Measurements from ENCODE around the gene KRTAP4-3.
"Not testable (repeated sequence)": the region's sequence is repeated elsewhere in the genome, so short reads cannot be mapped to it uniquely, and the experiment has no call there.

KRTAP4-3 gene

DNA sequence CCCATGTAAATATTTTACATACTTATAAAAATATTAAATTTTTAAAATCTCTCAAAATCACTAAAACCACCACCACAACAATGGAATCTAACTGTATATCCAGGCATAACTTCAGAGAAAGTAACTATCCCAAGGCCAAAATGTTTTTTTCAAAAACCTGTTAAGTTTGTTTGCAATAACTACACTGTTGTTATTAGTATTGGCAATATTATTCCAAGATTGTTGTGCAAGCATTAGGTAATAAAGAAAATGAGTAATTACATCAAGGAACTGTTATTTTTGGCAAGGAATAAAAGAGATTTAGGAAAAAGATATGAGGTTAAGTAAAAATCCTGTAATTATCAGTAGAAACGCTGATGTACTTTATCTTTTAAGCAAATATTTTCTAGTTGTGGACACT is 40.6 kb downstream of the KRTAP4-3 start:
- Histone ChIP-seq H3K9ac (ENCODE audit: low read depth, low read length) (no peak overlapping the region), H3K4me3 (ENCODE audit: low read depth, low read length) (no peak overlapping the region), H3K9me3 (ENCODE audit: control insufficient read depth, insufficient read depth, low read length) (no peaks in the 10 kb centered on the region), H3K4me1 (ENCODE audit: control insufficient read depth, insufficient read depth, low read length) (no peaks in the 10 kb centered on the region), H3K36me3 (ENCODE audit: control insufficient read depth, insufficient read depth, low read length) (no peaks in the 10 kb centered on the region), H3K27me3 (ENCODE audit: control insufficient read depth, insufficient read depth, low read length) (no peaks in the 10 kb centered on the region)

DNA sequence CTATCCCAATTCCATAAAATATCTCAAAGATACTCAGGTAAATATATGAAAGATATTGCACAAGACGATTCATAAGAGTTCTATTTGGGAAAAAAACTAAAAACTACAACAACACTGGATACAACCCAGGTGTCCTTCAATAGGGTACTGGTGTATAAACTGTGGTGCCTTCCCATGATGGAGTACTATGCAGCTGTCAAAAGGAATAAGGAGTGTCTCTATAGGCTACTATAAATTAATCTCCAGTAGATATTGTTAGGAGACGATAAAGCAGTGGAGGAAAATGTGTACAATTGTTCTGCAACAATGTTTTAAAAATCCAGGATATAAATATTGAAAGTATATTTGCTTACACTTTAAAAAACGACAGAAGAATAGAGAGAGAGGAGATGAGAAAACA is 41.6 kb downstream of the KRTAP4-3 start:
- H3K27me3 ChIP-seq (ENCODE audit: control insufficient read depth, insufficient read depth, low read length): no peaks in the 10 kb centered on the region
- H3K9me3 ChIP-seq (ENCODE audit: control insufficient read depth, insufficient read depth, low read length): no peaks in the 10 kb centered on the region
- no peaks in the 10 kb centered on the region for H3K36me3 ChIP-seq (ENCODE audit: control insufficient read depth, insufficient read depth, low read length)
- no peak overlapping the region for H3K9ac ChIP-seq (ENCODE audit: low read depth, low read length)
- no peak overlapping the region for H3K4me3 ChIP-seq (ENCODE audit: low read depth, low read length)
- H3K4me1 ChIP-seq (ENCODE audit: control insufficient read depth, insufficient read depth, low read length): no peaks in the 10 kb centered on the region

- H3K4me3 ChIP-seq (ENCODE audit: low read depth, low read length): no peak overlapping the region
- no peaks in the 10 kb centered on the region for H3K9me3 ChIP-seq (ENCODE audit: control insufficient read depth, insufficient read depth, low read length)
- H3K9ac ChIP-seq (ENCODE audit: low read depth, low read length): no peak overlapping the region
- H3K27me3 ChIP-seq (ENCODE audit: control insufficient read depth, insufficient read depth, low read length): no peaks in the 10 kb centered on the region
- no peaks in the 10 kb centered on the region for H3K36me3 ChIP-seq (ENCODE audit: control insufficient read depth, insufficient read depth, low read length)
- H3K4me1 ChIP-seq (ENCODE audit: control insufficient read depth, insufficient read depth, low read length): no peaks in the 10 kb centered on the region
These were observed 43.0 kb downstream of the KRTAP4-3 start for GRCh38 chr17:41125064-41125463.

GRCh38 chr17:41123991-41124371 is 44.0 kb downstream of the KRTAP4-3 start, which contains the start of gene KRTAP4-12:
KRTAP4-12 (minus strand) TSS chr17:41124182; CDS start chr17:41124122, 60 bp downstream.
- H3K9me3 ChIP-seq (ENCODE audit: control insufficient read depth, insufficient read depth, low read length); H3K4me1 ChIP-seq (ENCODE audit: control insufficient read depth, insufficient read depth, low read length); H3K36me3 ChIP-seq (ENCODE audit: control insufficient read depth, insufficient read depth, low read length); H3K27me3 ChIP-seq (ENCODE audit: control insufficient read depth, insufficient read depth, low read length); H3K9ac ChIP-seq (ENCODE audit: low read depth, low read length); H3K4me3 ChIP-seq (ENCODE audit: low read depth, low read length): not testable (repeated sequence)

DNA sequence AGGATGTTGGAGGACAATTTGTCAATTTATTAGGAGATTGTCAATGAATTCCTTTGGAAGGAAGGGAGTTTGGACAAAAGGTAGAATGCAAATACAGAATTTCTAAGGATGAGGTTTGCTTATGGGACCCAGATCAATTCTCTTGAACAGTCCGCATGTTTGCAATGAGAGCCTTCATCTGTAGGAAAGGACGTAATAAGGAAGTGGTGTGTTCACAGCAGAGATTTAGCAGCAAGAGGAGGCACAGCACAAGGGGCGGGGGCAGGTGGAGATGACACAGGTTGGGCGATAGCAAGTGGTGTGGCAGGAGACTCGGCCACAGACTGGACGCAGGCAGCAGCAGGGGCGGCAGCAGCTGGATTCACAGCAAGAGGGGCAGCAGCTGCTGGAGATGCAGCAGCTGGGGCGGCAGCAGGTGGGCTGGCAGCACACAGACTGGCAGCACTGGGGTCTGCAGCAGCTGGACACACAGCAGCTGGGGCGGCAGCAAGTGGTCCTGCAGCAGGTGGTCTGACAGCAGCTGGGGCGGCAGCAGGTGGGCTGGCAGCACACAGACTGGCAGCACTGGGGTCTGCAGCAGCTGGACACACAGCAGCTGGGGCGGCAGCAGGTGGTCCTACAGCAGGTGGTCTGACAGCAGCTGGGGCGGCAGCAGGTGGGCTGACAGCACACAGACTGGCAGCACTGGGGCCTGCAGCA is 44.6 kb downstream of the KRTAP4-3 start:
- not testable (repeated sequence) for H3K4me3 ChIP-seq (ENCODE audit: low read depth, low read length); H3K27me3 ChIP-seq (ENCODE audit: control insufficient read depth, insufficient read depth, low read length); H3K9me3 ChIP-seq (ENCODE audit: control insufficient read depth, insufficient read depth, low read length); H3K36me3 ChIP-seq (ENCODE audit: control insufficient read depth, insufficient read depth, low read length); H3K9ac ChIP-seq (ENCODE audit: low read depth, low read length); H3K4me1 ChIP-seq (ENCODE audit: control insufficient read depth, insufficient read depth, low read length)

- Histone ChIP-seq H3K4me3 (ENCODE audit: low read depth, low read length) (no peak overlapping the region), H3K9ac (ENCODE audit: low read depth, low read length) (no peak overlapping the region), H3K9me3 (ENCODE audit: control insufficient read depth, insufficient read depth, low read length) (no peaks in the 10 kb centered on the region), H3K4me1 (ENCODE audit: control insufficient read depth, insufficient read depth, low read length) (no peaks in the 10 kb centered on the region), H3K36me3 (ENCODE audit: control insufficient read depth, insufficient read depth, low read length) (no peaks in the 10 kb centered on the region), H3K27me3 (ENCODE audit: control insufficient read depth, insufficient read depth, low read length) (no peaks in the 10 kb centered on the region)
These were observed 46.3 kb downstream of the KRTAP4-3 start for GRCh38 chr17:41121742-41122141.

DNA sequence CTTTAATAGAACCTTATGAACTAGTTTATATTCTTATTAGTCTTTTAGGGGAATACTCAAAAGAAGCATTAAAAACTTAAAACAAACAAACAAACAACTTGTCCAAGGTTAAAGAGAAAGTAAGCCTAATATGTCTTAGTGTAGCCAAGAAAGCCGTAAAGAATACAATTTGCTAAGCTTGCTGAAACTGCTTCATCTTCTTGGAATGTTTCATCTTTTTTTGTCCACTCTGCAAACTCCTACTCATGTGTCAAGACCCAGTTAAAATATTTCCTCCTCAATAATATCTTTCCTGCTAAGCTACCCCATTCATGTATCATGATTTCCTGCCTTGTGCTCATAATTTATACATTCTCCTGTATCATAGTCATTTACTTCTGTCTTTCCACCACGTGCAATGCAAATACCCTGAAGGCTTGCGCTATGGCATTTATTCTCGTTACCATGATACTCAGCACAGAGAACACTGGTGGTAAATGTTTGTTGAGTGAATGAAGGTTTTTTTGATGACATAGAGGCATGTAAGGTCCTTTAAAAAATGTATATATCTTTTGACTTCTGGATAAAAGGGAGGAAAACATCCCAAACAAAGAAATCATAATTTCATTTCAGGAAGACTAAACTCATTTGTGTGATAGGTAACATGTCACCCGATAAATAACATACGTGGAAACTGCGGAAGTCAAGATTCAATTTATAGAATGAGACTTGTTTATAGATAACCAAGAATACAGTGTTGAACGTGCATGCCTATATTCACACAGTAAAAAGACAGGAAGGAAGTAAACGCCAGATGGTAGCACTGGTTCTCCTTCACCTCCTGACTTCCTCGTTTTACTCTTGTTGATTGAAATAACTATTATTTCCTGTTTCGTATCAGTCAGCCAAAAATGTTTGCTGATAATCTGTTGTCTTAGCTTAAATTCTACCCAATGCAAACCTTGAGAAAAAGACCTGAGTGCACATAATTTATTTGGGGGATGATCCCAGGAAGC is 48.0 kb downstream of the KRTAP4-3 start:
- H3K27me3 ChIP-seq (ENCODE audit: control insufficient read depth, insufficient read depth, low read length); H3K9ac ChIP-seq (ENCODE audit: low read depth, low read length); H3K36me3 ChIP-seq (ENCODE audit: control insufficient read depth, insufficient read depth, low read length); H3K9me3 ChIP-seq (ENCODE audit: control insufficient read depth, insufficient read depth, low read length); H3K4me1 ChIP-seq (ENCODE audit: control insufficient read depth, insufficient read depth, low read length); H3K4me3 ChIP-seq (ENCODE audit: low read depth, low read length): not testable (repeated sequence)

DNA sequence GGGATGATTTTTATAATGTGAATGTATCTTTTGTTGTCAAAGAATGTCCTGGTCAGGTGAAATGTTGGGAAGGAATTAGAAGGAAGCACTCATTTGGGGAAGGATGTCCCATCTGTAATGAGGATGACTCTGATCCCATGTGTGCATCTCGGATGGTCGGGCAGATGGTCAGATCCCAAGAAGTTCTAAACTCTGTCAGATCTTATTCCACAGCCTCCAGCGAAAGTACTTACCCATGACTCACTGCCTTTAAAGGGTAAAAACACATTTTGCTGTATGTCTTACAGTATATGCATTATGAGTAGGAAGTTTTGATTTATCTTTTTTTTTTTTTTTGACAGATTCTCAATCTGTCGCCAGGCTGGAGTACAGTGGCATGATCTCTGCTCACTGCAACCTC is 49.3 kb downstream of the KRTAP4-3 start:
- H3K36me3 ChIP-seq (ENCODE audit: control insufficient read depth, insufficient read depth, low read length): no peaks in the 10 kb centered on the region
- no peak overlapping the region for H3K9ac ChIP-seq (ENCODE audit: low read depth, low read length)
- no peaks in the 10 kb centered on the region for H3K27me3 ChIP-seq (ENCODE audit: control insufficient read depth, insufficient read depth, low read length)
- no peak overlapping the region for H3K4me3 ChIP-seq (ENCODE audit: low read depth, low read length)
- no peaks in the 10 kb centered on the region for H3K4me1 ChIP-seq (ENCODE audit: control insufficient read depth, insufficient read depth, low read length)
- no peaks in the 10 kb centered on the region for H3K9me3 ChIP-seq (ENCODE audit: control insufficient read depth, insufficient read depth, low read length)

DNA sequence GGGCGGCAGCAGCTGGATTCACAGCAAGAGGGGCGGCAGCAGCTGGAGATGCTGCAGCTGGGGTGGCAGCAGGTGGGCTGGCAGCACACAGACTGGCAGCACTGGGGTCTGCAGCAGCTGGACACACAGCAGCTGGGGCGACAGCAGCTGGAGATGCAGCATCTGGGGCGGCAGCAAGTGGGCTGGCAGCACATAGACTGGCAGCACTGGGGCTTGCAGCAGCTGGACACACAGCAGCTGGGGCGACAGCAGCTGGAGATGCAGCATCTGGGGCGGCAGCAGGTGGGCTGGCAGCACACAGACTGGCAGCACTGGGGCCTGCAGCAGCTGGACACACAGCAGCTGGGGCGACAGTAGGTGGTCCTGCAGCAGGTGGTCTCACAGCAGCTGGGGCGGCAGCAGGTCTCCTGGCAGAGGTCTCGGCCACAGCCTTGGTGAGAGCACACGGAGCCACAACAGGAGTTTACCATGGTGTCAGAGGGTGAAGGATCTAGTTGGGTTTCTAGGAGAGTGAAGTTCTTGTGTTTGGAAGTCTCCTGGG is 50.1 kb downstream of the KRTAP4-3 start, which contains the start of gene KRTAP4-11:
Gene KRTAP4-11 (minus strand): TSS at position 528 of the 541 bp plus-strand sequence. CDS start 58 bp downstream, at position 470.
- H3K4me3 ChIP-seq (ENCODE audit: low read depth, low read length); H3K9me3 ChIP-seq (ENCODE audit: control insufficient read depth, insufficient read depth, low read length); H3K9ac ChIP-seq (ENCODE audit: low read depth, low read length); H3K36me3 ChIP-seq (ENCODE audit: control insufficient read depth, insufficient read depth, low read length); H3K4me1 ChIP-seq (ENCODE audit: control insufficient read depth, insufficient read depth, low read length); H3K27me3 ChIP-seq (ENCODE audit: control insufficient read depth, insufficient read depth, low read length): not testable (repeated sequence)

Data from iPS-15b (cell line).